ENCODE measurements around the gene FAM149A. TPM values are rescaled to one million over a fixed set of nuclear protein-coding genes. Genes with fewer than 3 reads are reported as not detected.

FAM149A gene
- polyA plus RNA-seq, 1 donor from 2014 or later: 9.1 TPM

GRCh38 chr4:186146458-186146857, 42.0 kb downstream of the FAM149A start:
- no peaks in the 10 kb centered on the region for H3K9me2 ChIP-seq (ENCODE audit: insufficient read depth, low read length)
- no peak overlapping the region for H3K27ac ChIP-seq (ENCODE audit: low read length)
- no peaks in the 10 kb centered on the region for H3F3A ChIP-seq (ENCODE audit: insufficient read depth, low read length, poor library complexity, severe bottlenecking)
- no peak overlapping the region for H3K9ac ChIP-seq (ENCODE audit: low read length)
- no peak for TF ChIP-seq POLR2AphosphoS5 (IDR thresholded peaks at IDR 0.05)
- TF ChIP-seq EP300 (conservative IDR thresholded peaks at IDR 0.05; ENCODE audit: poor library complexity, severe bottlenecking): no peak
- no peak for TF ChIP-seq TAF1 (IDR thresholded peaks at IDR 0.05; ENCODE audit: low read depth)
- no peak for TF ChIP-seq CTCF (IDR thresholded peaks at IDR 0.05; ENCODE audit: poor library complexity, severe bottlenecking)
- TF ChIP-seq EZH2 (IDR thresholded peaks at IDR 0.05; ENCODE audit: borderline replicate concordance, insufficient read depth, low read length, poor library complexity, severe bottlenecking): no peak
- TF ChIP-seq MXI1 (conservative IDR thresholded peaks at IDR 0.05; ENCODE audit: poor library complexity, severe bottlenecking): no peak
- TF ChIP-seq REST (IDR thresholded peaks at IDR 0.05; ENCODE audit: borderline replicate concordance): no peak
- no peak for TF ChIP-seq SMC3 (conservative IDR thresholded peaks at IDR 0.05; ENCODE audit: poor library complexity)
- no peak for TF ChIP-seq RAD21 (conservative IDR thresholded peaks at IDR 0.05)
- no peak overlapping the region for H3K4me3 ChIP-seq (ENCODE audit: low read length)
- no peaks in the 10 kb centered on the region for H3K9me3 ChIP-seq (ENCODE audit: low read length)
- no peak overlapping the region for H2AFZ ChIP-seq (ENCODE audit: low read depth, low read length)
- H3K4me2 ChIP-seq (ENCODE audit: low read length): no peak overlapping the region
- H3K79me2 ChIP-seq (replicated peaks; ENCODE audit: insufficient read depth, low read length): no peaks in the 10 kb centered on the region
- no peaks in the 10 kb centered on the region for H4K20me1 ChIP-seq (ENCODE audit: insufficient read depth)
- no peaks in the 10 kb centered on the region for H3K36me3 ChIP-seq (ENCODE audit: insufficient read depth, low read length)
- H3K27me3 ChIP-seq (ENCODE audit: insufficient read depth, low read depth, low read length): peaks cover 4% of the 10 kb centered on the region

GRCh38 chr4:186148336-186148975, 44.0 kb downstream of the FAM149A start:
- Histone ChIP-seq H3K79me2 (replicated peaks; ENCODE audit: insufficient read depth, low read length) (no peaks in the 10 kb centered on the region), H3K9me3 (ENCODE audit: low read length) (no peaks in the 10 kb centered on the region)
- TF ChIP-seq EP300 (conservative IDR thresholded peaks at IDR 0.05; ENCODE audit: poor library complexity, severe bottlenecking): no peak
- no peak for TF ChIP-seq EZH2 (IDR thresholded peaks at IDR 0.05; ENCODE audit: borderline replicate concordance, insufficient read depth, low read length, poor library complexity, severe bottlenecking)
- TF ChIP-seq TAF1 (IDR thresholded peaks at IDR 0.05; ENCODE audit: low read depth): no peak
- TF ChIP-seq POLR2AphosphoS5 (IDR thresholded peaks at IDR 0.05): no peak
- no peak for TF ChIP-seq MXI1 (conservative IDR thresholded peaks at IDR 0.05; ENCODE audit: poor library complexity, severe bottlenecking)
- no peak for TF ChIP-seq REST (IDR thresholded peaks at IDR 0.05; ENCODE audit: borderline replicate concordance)
- TF ChIP-seq CTCF (IDR thresholded peaks at IDR 0.05; ENCODE audit: poor library complexity, severe bottlenecking): no peak
- TF ChIP-seq SMC3 (conservative IDR thresholded peaks at IDR 0.05; ENCODE audit: poor library complexity): no peak
- TF ChIP-seq RAD21 (conservative IDR thresholded peaks at IDR 0.05): no peak

More at GRCh38 chr4:186148336-186148975, 44.0 kb downstream of the FAM149A start:
- Histone ChIP-seq H3F3A (ENCODE audit: insufficient read depth, low read length, poor library complexity, severe bottlenecking) (no peaks in the 10 kb centered on the region), H3K27me3 (ENCODE audit: insufficient read depth, low read depth, low read length) (peaks cover 4% of the 10 kb centered on the region), H3K36me3 (ENCODE audit: insufficient read depth, low read length) (no peaks in the 10 kb centered on the region), H3K27ac (ENCODE audit: low read length) (no peak overlapping the region), H2AFZ (ENCODE audit: low read depth, low read length) (no peak overlapping the region), H4K20me1 (ENCODE audit: insufficient read depth) (no peaks in the 10 kb centered on the region), H3K4me2 (ENCODE audit: low read length) (no peak overlapping the region), H3K9me2 (ENCODE audit: insufficient read depth, low read length) (no peaks in the 10 kb centered on the region), H3K4me3 (ENCODE audit: low read length) (no peak overlapping the region), H3K9ac (ENCODE audit: low read length) (no peak overlapping the region)
